Coronary artery (tissue), 2 donors: ENCODE measurements around the gene MME.

Source experiments
- DNase-seq: peaks from one replicate; pipeline ENCODE4 v3.0.0-alpha.2; 2017; ENCODE audit warnings: low spot score
- H3K27ac ChIP-seq, 2 donors: fragments of 200-600 bp; sonication (generic); one replicate each; pipeline ENCODE4 v1.5.1; 2016 to 2019
- H3K4me3 ChIP-seq: fragments of 200-600 bp; sonication (generic); 2 replicates; pipeline ENCODE4 v1.5.1; 2016; ENCODE audit warnings: mild to moderate bottlenecking, moderate library complexity
- TF ChIP-seq, protein P1 (sequence below): fragments of 200-600 bp; sonication (generic); IDR thresholded peaks from one replicate; pipeline ENCODE4 v1.5.1; 2019; ENCODE audit warnings: antibody characterized with exemption

The MME gene

GRCh38 chr3:155079746-155080487, at the start of gene MME:
Gene MME, plus strand, starts transcription at chr3:155080319. Its CDS starts 3,849 bp downstream, at chr3:155084168.
- TF ChIP-seq, protein P1, sequence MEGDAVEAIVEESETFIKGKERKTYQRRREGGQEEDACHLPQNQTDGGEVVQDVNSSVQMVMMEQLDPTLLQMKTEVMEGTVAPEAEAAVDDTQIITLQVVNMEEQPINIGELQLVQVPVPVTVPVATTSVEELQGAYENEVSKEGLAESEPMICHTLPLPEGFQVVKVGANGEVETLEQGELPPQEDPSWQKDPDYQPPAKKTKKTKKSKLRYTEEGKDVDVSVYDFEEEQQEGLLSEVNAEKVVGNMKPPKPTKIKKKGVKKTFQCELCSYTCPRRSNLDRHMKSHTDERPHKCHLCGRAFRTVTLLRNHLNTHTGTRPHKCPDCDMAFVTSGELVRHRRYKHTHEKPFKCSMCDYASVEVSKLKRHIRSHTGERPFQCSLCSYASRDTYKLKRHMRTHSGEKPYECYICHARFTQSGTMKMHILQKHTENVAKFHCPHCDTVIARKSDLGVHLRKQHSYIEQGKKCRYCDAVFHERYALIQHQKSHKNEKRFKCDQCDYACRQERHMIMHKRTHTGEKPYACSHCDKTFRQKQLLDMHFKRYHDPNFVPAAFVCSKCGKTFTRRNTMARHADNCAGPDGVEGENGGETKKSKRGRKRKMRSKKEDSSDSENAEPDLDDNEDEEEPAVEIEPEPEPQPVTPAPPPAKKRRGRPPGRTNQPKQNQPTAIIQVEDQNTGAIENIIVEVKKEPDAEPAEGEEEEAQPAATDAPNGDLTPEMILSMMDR, result no peak
- Histone ChIP-seq H3K4me3 (peak within 1 kb of the TSS; percentile 73), H3K27ac (no peak within 1 kb of the TSS)
- no peak for DNase-seq

- DNase-seq, result no peak
- no peak overlapping the region for H3K4me3 ChIP-seq
- TF ChIP-seq, protein P1, result no peak
- no peak overlapping the region for H3K27ac ChIP-seq
Measured at GRCh38 chr3:155031186-155031585, 48.9 kb upstream of the MME start.

- H3K27ac ChIP-seq, result no peak overlapping the region
- TF ChIP-seq, protein P1, result no peak
Measured at GRCh38 chr3:155032918-155033317, 47.2 kb upstream of the MME start.

DNA sequence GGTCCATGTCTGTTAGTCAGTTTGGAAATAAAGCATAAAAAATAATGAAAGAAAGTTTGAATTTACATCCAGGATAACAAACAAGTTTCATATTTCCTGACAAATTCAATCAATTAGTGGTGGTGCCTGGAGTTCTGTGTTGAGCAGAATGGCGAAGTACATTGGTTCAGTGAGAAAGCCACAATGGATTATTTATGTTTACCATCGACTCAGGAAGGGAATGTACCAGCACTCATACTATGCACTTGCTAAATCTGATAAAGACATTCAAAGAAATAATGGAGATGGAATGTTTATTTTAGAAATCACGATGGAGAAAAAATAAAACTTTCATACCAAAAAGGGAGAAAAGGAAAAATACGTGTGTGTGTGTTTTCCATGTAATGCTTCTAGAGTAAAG, 45.3 kb upstream of the MME start:
- DNase-seq, result no peak
- Histone ChIP-seq H3K4me3 (no peak overlapping the region), H3K27ac (no peak overlapping the region)
- TF ChIP-seq, protein P1, result no peak

More at GRCh38 chr3:155032918-155033317, 47.2 kb upstream of the MME start:
- no peak overlapping the region for H3K4me3 ChIP-seq
- DNase-seq, result no peak

DNA sequence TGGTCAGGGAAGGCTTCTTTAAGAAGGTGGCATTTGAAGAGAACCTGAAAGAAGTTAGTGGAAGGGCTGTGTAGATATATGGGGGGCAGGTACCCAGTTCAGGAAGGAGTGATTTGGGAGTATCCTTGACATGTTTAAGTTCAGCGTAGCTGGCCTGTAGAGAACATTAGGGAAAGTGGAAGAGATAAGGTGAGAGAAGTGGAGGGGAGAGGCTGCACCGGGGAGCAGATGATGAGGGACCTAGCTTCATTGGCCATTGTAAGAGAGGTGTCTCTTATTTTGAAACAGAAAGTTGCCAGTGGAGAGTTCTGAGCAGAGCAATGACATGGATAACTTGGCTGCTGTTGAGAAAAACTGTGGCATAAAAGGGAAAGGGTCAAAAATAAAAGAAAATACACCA, 44.6 kb upstream of the MME start:
- DNase-seq, result no peak
- Histone ChIP-seq H3K4me3 (no peak overlapping the region), H3K27ac (no peak overlapping the region)
- TF ChIP-seq, protein P1, result no peak

GRCh38 chr3:155037508-155038202, 42.5 kb upstream of the MME start:
- DNase-seq, result no peak
- TF ChIP-seq, protein P1, result no peak
- Histone ChIP-seq H3K4me3 (no peak overlapping the region), H3K27ac (no peak overlapping the region)

DNA sequence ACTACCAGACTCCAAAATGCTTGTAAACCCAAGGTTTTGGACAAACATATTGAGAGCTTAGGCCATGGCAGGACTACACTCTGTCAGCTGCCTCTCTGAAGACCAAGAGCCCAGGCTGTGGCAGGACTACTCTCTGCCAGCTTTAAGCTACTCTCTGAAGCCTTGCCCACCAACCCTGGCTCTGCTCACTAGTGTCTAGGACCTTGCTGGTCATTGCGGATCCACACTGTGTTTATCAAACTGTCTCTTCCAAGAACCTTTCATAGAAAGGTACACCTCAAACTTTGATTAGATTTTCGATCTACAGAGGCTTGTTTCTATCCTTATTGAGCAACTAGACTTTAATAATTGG, 41.9 kb upstream of the MME start:
- no peak overlapping the region for H3K4me3 ChIP-seq
- no peak overlapping the region for H3K27ac ChIP-seq
- TF ChIP-seq, protein P1, result no peak
- no peak for DNase-seq
